Sigmoid colon (tissue), 7 donors: ENCODE measurements around the gene CTTNBP2NL. TPM values are rescaled to one million over a fixed set of nuclear protein-coding genes. Genes with fewer than 3 reads are reported as not detected.
A peak's percentile ranks its signal among the peaks of the same experiment; 100 is the strongest.

Experiments
- DNase-seq: peaks from one replicate; pipeline ENCODE4 v3.0.0-alpha.2; 2019
- H3K27ac ChIP-seq, 4 donors: fragments of 200-600 bp; sonication (generic); one replicate each; pipeline ENCODE4 v1.5.1; 2016 to 2019; ENCODE audit warnings: mild to moderate bottlenecking in 1 of 4
- H3K27me3 ChIP-seq, 3 donors: fragments of 200-600 bp; sonication (generic); one replicate each; pipeline ENCODE4 v1.5.1; 2019; ENCODE audit warnings: mild to moderate bottlenecking in 1 of 3
- H3K36me3 ChIP-seq, 4 donors: fragments of 200-600 bp; sonication (generic); one replicate each; pipeline ENCODE4 v1.5.1; 2016 to 2019
- H3K4me1 ChIP-seq, 4 donors: fragments of 200-600 bp; sonication (generic); one replicate each; pipeline ENCODE4 v1.5.1; 2017 to 2019
- H3K4me3 ChIP-seq, 4 donors: fragments of 200-600 bp; sonication (generic); one replicate each; pipeline ENCODE4 v1.5.1; 2017 to 2019; ENCODE audit warnings: mild to moderate bottlenecking in 2 of 4, moderate library complexity in 1 of 4
- H3K9me3 ChIP-seq, 4 donors: fragments of 200-600 bp in 3 of 4; sonication (generic) in 3 of 4; one replicate each; pipeline versions ENCODE4 v1.5.1 to v1.6.1; 2013 to 2019
- EP300 ChIP-seq, 4 donors: sonication (generic); formaldehyde crosslinking; IDR thresholded peaks; one replicate each; pipeline ENCODE4 v1.6.1; 2017; ENCODE audit warnings: antibody characterized with exemption in 4 of 4
- POLR2A ChIP-seq, 2 donors: fragments of 450-650 bp; IDR thresholded peaks; one replicate each; pipeline ENCODE4 v1.6.1; 2016; ENCODE audit warnings: antibody characterized with exemption in 2 of 2, mild to moderate bottlenecking in 2 of 2, moderate library complexity in 2 of 2
- POLR2AphosphoS5 ChIP-seq, 4 donors: sonication (generic); formaldehyde crosslinking; IDR thresholded peaks; one replicate each; pipeline ENCODE4 v1.6.1; 2017; ENCODE audit warnings: antibody characterized with exemption in 4 of 4
- WGBS, 2 donors: extraction: QIAGEN DNeasy Blood & Tissue Kit; methylation state at CpG; one replicate each; pipeline ENCODE4 v1.1.7; 2013; 5-methylcytosine and 5-hydroxymethylcytosine counted together
- intact Hi-C: fragments of 100-400 bp; cut with DNase I; formaldehyde crosslinking; loops from one replicate; pipeline ENCODE4 v1.15.1; 2023
- polyA plus RNA-seq, 3 donors: library from polyadenylated mRNA; stranded (reverse); fragments of 200-250 nt; gene quantifications; one replicate each; pipeline ENCODE4 v1.2.3, GENCODE V29; 2013
- total RNA-seq, 4 donors: library from RNA; depleted of rRNA; stranded (reverse); fragments of >200 nt; gene quantifications; one replicate each; pipeline ENCODE4 v1.1.0, GENCODE V29; 2016
- TF ChIP-seq, protein P1 (sequence below), 4 experiments: fragments of 450-650 bp in 3 of 4; fragments of 200-600 bp in 1 of 4; IDR thresholded peaks; one replicate each; pipeline ENCODE4 v1.5.1; 2016 to 2019; ENCODE audit warnings: antibody characterized with exemption in 4 of 4, mild to moderate bottlenecking in 3 of 4, moderate library complexity in 2 of 4
- donor health status: healthy with polysubstance abuse.
- donor health status: Bipolar disorder and iron deficiency.
- donor health status: healthy.

The CTTNBP2NL gene
- total and polyA plus RNA-seq, 7 donors: 11.4 to 25.5 (median 16.4) TPM

DNA sequence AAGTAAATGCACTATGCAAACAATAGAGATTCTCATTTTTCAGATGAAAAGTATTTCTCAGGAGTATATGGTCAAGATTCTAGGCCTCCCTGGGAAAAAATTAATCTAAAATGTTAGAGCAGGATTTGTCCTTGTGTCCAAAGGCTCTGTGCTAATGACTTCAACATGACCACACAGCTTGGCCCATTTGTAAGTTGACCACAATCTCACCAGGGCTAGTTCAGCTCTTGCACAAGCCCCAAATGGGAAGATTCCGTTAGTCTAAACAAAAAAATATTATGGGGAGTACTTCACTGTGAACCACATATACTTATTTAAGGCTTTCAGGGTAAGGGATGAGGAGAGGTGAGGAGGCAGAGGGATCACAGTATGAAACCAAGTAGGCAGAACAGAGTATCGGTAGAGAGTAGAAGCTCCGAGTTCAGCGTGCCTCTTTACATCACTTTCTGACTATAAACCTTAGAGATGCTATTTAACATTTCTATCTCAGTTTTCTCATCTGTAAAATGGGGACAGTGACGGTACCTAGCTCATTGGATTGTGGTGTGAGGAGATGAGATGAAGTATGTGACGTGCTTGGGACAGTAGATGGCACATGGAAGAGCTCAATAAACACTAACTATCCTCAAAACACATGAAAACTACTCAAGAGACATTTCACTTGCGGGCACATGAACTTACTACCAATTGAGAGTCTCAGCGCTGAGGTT, 37.8 kb upstream of the CTTNBP2NL start:
- Histone ChIP-seq H3K27ac (peak overlapping the region; percentile 58 to 87 (median 84)), H3K27me3 (no peaks in the 10 kb centered on the region), H3K4me3 (no peak overlapping the region), H3K9me3 (no peaks in the 10 kb centered on the region), H3K4me1 (peaks cover 0 to 31% (median 28%) of the 10 kb centered on the region in 4 donors), H3K36me3 (no peaks in the 10 kb centered on the region)
- DNase-seq: no peak
- WGBS, 2 donors: 79 to 87% methylated on average over 8 of the region's 8 CpGs
- TF ChIP-seq EP300 (IDR thresholded peaks at IDR 0.05) (no peak), POLR2A (IDR thresholded peaks at IDR 0.05) (no peak), POLR2AphosphoS5 (IDR thresholded peaks at IDR 0.05) (no peak)
- TF ChIP-seq, protein P1, sequence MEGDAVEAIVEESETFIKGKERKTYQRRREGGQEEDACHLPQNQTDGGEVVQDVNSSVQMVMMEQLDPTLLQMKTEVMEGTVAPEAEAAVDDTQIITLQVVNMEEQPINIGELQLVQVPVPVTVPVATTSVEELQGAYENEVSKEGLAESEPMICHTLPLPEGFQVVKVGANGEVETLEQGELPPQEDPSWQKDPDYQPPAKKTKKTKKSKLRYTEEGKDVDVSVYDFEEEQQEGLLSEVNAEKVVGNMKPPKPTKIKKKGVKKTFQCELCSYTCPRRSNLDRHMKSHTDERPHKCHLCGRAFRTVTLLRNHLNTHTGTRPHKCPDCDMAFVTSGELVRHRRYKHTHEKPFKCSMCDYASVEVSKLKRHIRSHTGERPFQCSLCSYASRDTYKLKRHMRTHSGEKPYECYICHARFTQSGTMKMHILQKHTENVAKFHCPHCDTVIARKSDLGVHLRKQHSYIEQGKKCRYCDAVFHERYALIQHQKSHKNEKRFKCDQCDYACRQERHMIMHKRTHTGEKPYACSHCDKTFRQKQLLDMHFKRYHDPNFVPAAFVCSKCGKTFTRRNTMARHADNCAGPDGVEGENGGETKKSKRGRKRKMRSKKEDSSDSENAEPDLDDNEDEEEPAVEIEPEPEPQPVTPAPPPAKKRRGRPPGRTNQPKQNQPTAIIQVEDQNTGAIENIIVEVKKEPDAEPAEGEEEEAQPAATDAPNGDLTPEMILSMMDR (IDR thresholded peaks at IDR 0.05): no peak
- intact Hi-C loops: no loop called here

DNA sequence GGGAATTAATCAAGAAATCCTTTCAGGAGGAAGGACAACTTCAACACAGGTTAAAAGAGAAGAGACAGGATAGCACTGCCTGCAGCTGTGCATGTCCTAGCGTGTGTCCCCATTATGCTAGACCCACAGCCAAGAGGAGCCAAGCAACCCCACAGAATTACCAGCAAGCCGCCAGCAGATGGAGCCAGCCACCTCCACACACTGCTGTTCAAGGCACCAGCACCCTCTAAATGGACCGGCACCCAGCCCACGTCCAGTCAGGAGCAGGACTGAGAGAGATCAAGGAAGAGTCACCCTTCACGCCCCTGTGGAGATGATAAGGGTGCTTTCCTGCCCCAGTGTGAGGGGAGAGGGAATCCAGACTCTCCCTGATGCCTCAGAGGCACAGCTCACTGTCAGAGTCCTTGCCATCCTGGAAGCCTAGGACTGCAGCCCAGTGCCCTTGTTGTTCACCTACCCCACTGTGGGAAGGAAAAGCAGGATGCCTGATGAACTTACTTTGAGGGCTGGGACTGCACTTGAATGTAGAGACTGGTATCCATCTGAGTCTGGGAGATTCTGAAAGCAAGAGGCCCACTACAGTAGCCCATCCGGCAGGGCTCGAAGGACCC, 37.1 kb upstream of the CTTNBP2NL start:
- DNase-seq: peak; percentile 93
- peak overlapping the region in 3 of 4 donors; percentile 26 to 33 (median 27) for H3K4me3 ChIP-seq
- no peaks in the 10 kb centered on the region for H3K36me3 ChIP-seq
- H3K27me3 ChIP-seq: no peaks in the 10 kb centered on the region
- intact Hi-C loops: no loop called here
- H3K27ac ChIP-seq: peak overlapping the region; percentile 58 to 87 (median 84)
- H3K4me1 ChIP-seq: peaks cover 0 to 31% (median 28%) of the 10 kb centered on the region in 4 donors
- WGBS, 2 donors: 31 to 45% methylated on average over 7 of the region's 7 CpGs
- TF ChIP-seq POLR2AphosphoS5 (IDR thresholded peaks at IDR 0.05) (no peak), EP300 (IDR thresholded peaks at IDR 0.05) (no peak), POLR2A (IDR thresholded peaks at IDR 0.05) (no peak)
- TF ChIP-seq, protein P1 (IDR thresholded peaks at IDR 0.05): peak; percentile 45 to 84 (median 70)
- no peaks in the 10 kb centered on the region for H3K9me3 ChIP-seq

DNA sequence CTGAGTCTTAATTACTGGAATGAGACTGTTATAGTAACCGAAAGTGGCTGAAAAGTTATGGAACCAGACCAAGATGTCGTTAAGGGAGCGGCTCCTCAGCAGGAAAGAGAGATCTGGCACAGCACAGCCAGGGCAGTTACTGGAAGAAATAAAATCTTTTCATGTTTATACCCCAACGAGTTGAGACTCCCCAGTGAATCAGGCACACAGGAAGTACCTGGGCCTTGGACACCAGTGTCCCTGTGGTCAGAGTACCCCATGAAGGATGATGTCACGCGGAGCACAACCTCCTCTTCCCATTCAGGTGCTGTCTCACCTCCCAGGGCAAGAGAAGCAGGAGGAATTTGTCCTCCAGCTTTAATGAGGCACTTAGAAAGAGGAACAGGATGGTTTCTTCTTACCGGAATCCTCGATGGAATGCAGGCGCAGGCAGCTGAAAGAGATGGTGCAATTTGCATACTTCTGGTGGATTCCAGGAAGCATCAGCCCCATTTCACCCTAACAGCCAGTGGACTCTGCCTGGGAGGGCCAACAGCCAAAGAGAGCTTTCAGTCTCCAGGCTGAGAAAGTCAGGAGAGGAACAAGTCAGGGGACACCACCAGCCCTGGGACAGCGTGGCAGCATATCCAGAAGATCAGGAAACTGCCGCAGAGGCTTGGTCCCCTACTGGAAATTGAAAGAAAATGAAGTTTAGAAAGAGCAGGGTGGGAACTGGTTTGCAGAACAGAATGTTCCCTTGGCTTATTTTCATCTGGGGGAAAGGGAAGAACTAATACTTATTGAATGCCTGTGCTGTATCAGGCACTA, 35.9 kb upstream of the CTTNBP2NL start:
- Histone ChIP-seq H3K27me3 (no peaks in the 10 kb centered on the region), H3K27ac (peak overlapping the region; percentile 58 to 87 (median 84)), H3K4me3 (peak overlapping the region in 3 of 4 donors; percentile 26 to 33 (median 27)), H3K36me3 (no peaks in the 10 kb centered on the region), H3K4me1 (peaks cover 0 to 31% (median 28%) of the 10 kb centered on the region in 4 donors), H3K9me3 (no peaks in the 10 kb centered on the region)
- WGBS, 2 donors: 10 to 37% methylated on average over 11 of the region's 11 CpGs
- TF ChIP-seq POLR2A (IDR thresholded peaks at IDR 0.05) (no peak), EP300 (IDR thresholded peaks at IDR 0.05) (peak; percentile 19 to 85 (median 39)), POLR2AphosphoS5 (IDR thresholded peaks at IDR 0.05) (peak; percentile 39 to 75 (median 66))
- TF ChIP-seq, protein P1 (IDR thresholded peaks at IDR 0.05): no peak
- intact Hi-C loops: no loop called here
- DNase-seq: peak; percentile 92

DNA sequence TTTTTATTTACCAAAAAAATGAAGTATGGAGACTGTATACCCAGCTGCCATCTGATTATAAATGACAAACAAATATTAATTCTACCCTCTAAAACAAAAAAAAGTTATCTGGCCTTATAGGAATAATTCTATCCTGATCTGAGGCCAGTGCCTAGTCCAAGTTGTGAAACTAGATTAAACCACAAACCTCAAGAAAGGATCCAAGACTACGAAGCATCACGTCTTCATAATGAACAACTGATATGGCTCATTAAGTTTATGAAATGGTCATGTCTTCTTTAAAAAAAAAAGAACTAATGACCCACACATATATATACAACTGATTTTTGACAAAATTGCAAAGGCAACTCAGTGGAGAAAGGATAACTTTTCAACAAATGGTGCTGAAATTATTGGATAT, 32.4 kb upstream of the CTTNBP2NL start:
- no peaks in the 10 kb centered on the region for H3K9me3 ChIP-seq
- WGBS, 2 donors: 76 to 87% methylated on average over 2 of the region's 2 CpGs
- H3K27me3 ChIP-seq: no peaks in the 10 kb centered on the region
- no peak overlapping the region for H3K27ac ChIP-seq
- H3K4me3 ChIP-seq: no peak overlapping the region
- DNase-seq: no peak
- TF ChIP-seq EP300 (IDR thresholded peaks at IDR 0.05) (no peak), POLR2A (IDR thresholded peaks at IDR 0.05) (no peak), POLR2AphosphoS5 (IDR thresholded peaks at IDR 0.05) (no peak)
- TF ChIP-seq, protein P1 (IDR thresholded peaks at IDR 0.05): no peak
- intact Hi-C loops: no loop called here
- H3K36me3 ChIP-seq: no peaks in the 10 kb centered on the region
- peaks cover 0 to 28% (median 26%) of the 10 kb centered on the region in 4 donors for H3K4me1 ChIP-seq
